ENCODE measurements around the gene ACAD8.

- TF ChIP-seq POLR2A (IDR thresholded peaks at IDR 0.05; ENCODE audit: low read depth, low read length) (no peak), TAF1 (IDR thresholded peaks at IDR 0.05; ENCODE audit: borderline replicate concordance, low read depth, low read length) (no peak), POLR2AphosphoS5 (IDR thresholded peaks at IDR 0.05; ENCODE audit: low read depth, low read length) (no peak)
Observed at GRCh38 chr11:134250675-134251074, 2.7 kb upstream of the ACAD8 start.
